Measurements from ENCODE around the gene ZNF784.

GRCh38 chr19:55581823-55582223, 42.5 kb downstream of the ZNF784 start:
- no peak for TF ChIP-seq CTCF (IDR thresholded peaks at IDR 0.05)
- no peak for TF ChIP-seq POLR2A (IDR thresholded peaks at IDR 0.05)

Data from breast epithelium (tissue), 3 donors.